Nephron progenitor cell (in vitro differentiated cells): ENCODE measurements around the gene CDCA5.

Experiments
- DNase-seq: peaks from one replicate; pipeline ENCODE4 v3.0.0; 2021
- H3K27ac Mint-ChIP-seq: 2 replicates; pipeline ENCODE4 v1.8.0; 2021; ENCODE audit warnings: mild to moderate bottlenecking, moderate library complexity, mixed read lengths
- H3K27me3 Mint-ChIP-seq: 2 replicates; pipeline ENCODE4 v1.8.0; 2021; ENCODE audit warnings: mild to moderate bottlenecking, low read depth, mixed read lengths; ENCODE audit not compliant: poor library complexity
- H3K36me3 Mint-ChIP-seq: 2 replicates; pipeline ENCODE4 v1.8.0; 2021; ENCODE audit warnings: low read depth, mixed read lengths
- H3K4me1 Mint-ChIP-seq: 2 replicates; pipeline ENCODE4 v1.8.0; 2021; ENCODE audit warnings: mixed read lengths
- H3K4me3 Mint-ChIP-seq: 2 replicates; pipeline ENCODE4 v1.8.0; 2021; ENCODE audit warnings: mild to moderate bottlenecking, moderate library complexity, mixed read lengths
- H3K9me3 Mint-ChIP-seq: 2 replicates; pipeline ENCODE4 v1.8.0; 2021; ENCODE audit warnings: mild to moderate bottlenecking, moderate library complexity, mixed read lengths
- CTCF ChIP-seq: fragments of 200-600 bp; sonication (generic); IDR thresholded peaks from 2 replicates; pipeline ENCODE4 v1.5.0; 2021; ENCODE audit warnings: antibody characterized with exemption

Gene CDCA5

GRCh38 chr11:65043881-65044501 lies 39.8 kb downstream of the CDCA5 start:
- H3K9me3 Mint-ChIP-seq: no peaks in the 10 kb centered on the region
- peak overlapping the region; percentile 85 for H3K27ac Mint-ChIP-seq
- H3K4me1 Mint-ChIP-seq: peaks cover 26% of the 10 kb centered on the region
- peaks cover 12% of the 10 kb centered on the region for H3K36me3 Mint-ChIP-seq
- no peak for DNase-seq
- peaks cover 4% of the 10 kb centered on the region for H3K27me3 Mint-ChIP-seq
- TF ChIP-seq CTCF: no peak
- no peak overlapping the region for H3K4me3 Mint-ChIP-seq

- no peak for TF ChIP-seq CTCF
- Mint-ChIP-seq H3K4me3 (peak overlapping the region; percentile 90), H3K36me3 (peaks cover 12% of the 10 kb centered on the region), H3K27me3 (no peaks in the 10 kb centered on the region), H3K27ac (no peak overlapping the region), H3K9me3 (no peaks in the 10 kb centered on the region), H3K4me1 (peaks cover 26% of the 10 kb centered on the region)
- DNase-seq: no peak
These were observed 40.9 kb downstream of the CDCA5 start for GRCh38 chr11:65042891-65043290.

- peak within 1 kb of the TSS; percentile 90 for H3K4me3 Mint-ChIP-seq
These were observed 42.8 kb downstream of the CDCA5 start, which contains the start of gene SAC3D1 for GRCh38 chr11:65040847-65041622. SAC3D1 (plus strand) TSS chr11:65041210; CDS start chr11:65041293, 83 bp downstream.

GRCh38 chr11:65040520-65040846 lies 43.4 kb downstream of the CDCA5 start:
- H3K4me1 Mint-ChIP-seq: peaks cover 22% of the 10 kb centered on the region
- H3K36me3 Mint-ChIP-seq: peaks cover 12% of the 10 kb centered on the region
- TF ChIP-seq CTCF: no peak
- H3K27ac Mint-ChIP-seq: peak overlapping the region; percentile 92
- H3K9me3 Mint-ChIP-seq: no peaks in the 10 kb centered on the region
- no peak for DNase-seq
- H3K27me3 Mint-ChIP-seq: no peaks in the 10 kb centered on the region
- peak overlapping the region; percentile 87 for H3K4me3 Mint-ChIP-seq

More at GRCh38 chr11:65040847-65041622, 42.8 kb downstream of the CDCA5 start, which contains the start of gene SAC3D1:
- Mint-ChIP-seq H3K4me1 (peaks cover 22% of the 10 kb centered on the region), H3K27ac (peak within 1 kb of the TSS; percentile 92), H3K27me3 (no peaks in the 10 kb centered on the region), H3K36me3 (peaks cover 12% of the 10 kb centered on the region), H3K9me3 (no peaks in the 10 kb centered on the region)
- no peak for TF ChIP-seq CTCF
- DNase-seq: peak; percentile 86

GRCh38 chr11:65036931-65037330 lies 46.9 kb downstream of the CDCA5 start:
- Mint-ChIP-seq H3K4me1 (peaks cover 4% of the 10 kb centered on the region), H3K4me3 (no peak overlapping the region), H3K27me3 (no peaks in the 10 kb centered on the region), H3K36me3 (no peaks in the 10 kb centered on the region), H3K27ac (no peak overlapping the region), H3K9me3 (no peaks in the 10 kb centered on the region)
- DNase-seq: no peak
- TF ChIP-seq CTCF: no peak
